Prostate gland (tissue), 2 donors: ENCODE data around the gene LRRC40.

Experiments
- CTCF ChIP-seq, 4 experiments: fragments of 200-600 bp in 2 of 4; fragments of 450-650 bp in 2 of 4; sonication (generic) in 2 of 4; IDR thresholded peaks; 1 replicate in 3 of 4; 2 replicates in 1 of 4; pipeline ENCODE4 v1.5.1; 2016 to 2019; ENCODE audit warnings: antibody characterized with exemption in 4 of 4, mild to moderate bottlenecking in 2 of 4, moderate library complexity in 2 of 4
- POLR2A ChIP-seq: fragments of 450-650 bp; IDR thresholded peaks from one replicate; pipeline ENCODE4 v1.6.1; 2016; ENCODE audit warnings: antibody characterized with exemption, mild to moderate bottlenecking

GRCh38 chr1:70140894-70141293 lies 64.5 kb downstream of the LRRC40 start:
- TF ChIP-seq CTCF (IDR thresholded peaks at IDR 0.05) (no peak), POLR2A (no peak)
